ENCODE measurements around the gene FAM168A. TPM values are rescaled to one million over a fixed set of nuclear protein-coding genes. Genes with fewer than 3 reads are reported as not detected.

FAM168A gene
- polyA plus RNA-seq, 1 donor (not counting 4 experiments of a cell fraction or from before 2014, with no cell fraction given), result 11.8 TPM

- H2AFZ ChIP-seq (ENCODE audit: control insufficient read depth, low read length), result no peak overlapping the region
- dilution Hi-C loops (cut with MboI; ENCODE audit: extremely low pct_ligation_motif_present, low sequenced_read_pairs), result no loop called here
- H3K9me1 ChIP-seq (ENCODE audit: control insufficient read depth, extremely low read depth, insufficient read depth, low read length), result no peaks in the 10 kb centered on the region
- no peak overlapping the region for H3K4me2 ChIP-seq (ENCODE audit: control insufficient read depth, extremely low read depth, insufficient read depth, low read depth, low read length)
- no peaks in the 10 kb centered on the region for H4K20me1 ChIP-seq (ENCODE audit: control insufficient read depth, extremely low read depth, insufficient read depth, low read length)
- TF ChIP-seq CTCF (optimal IDR thresholded peaks at IDR 0.05 in 1 of 3, IDR thresholded peaks at IDR 0.05 in 1 of 3, conservative IDR thresholded peaks at IDR 0.05 in 1 of 3; ENCODE audit: extremely low read depth in 1 of 3, insufficient read depth in 2 of 3, low read length in 3 of 3), result no peak
- TF ChIP-seq EZH2 (IDR thresholded peaks at IDR 0.05; ENCODE audit: low read length), result no peak
- H3K27ac ChIP-seq (ENCODE audit: control insufficient read depth, insufficient read depth, low read length), result no peak overlapping the region
- no peaks in the 10 kb centered on the region for H3K4me1 ChIP-seq (ENCODE audit: control insufficient read depth, extremely low read depth, insufficient read depth, low read length)
- no peak overlapping the region for H3K4me3 ChIP-seq (ENCODE audit: control insufficient read depth in 2 of 3, extremely low read depth in 1 of 3, insufficient read depth in 2 of 3, low read depth in 1 of 3, low read length in 3 of 3)
- no peaks in the 10 kb centered on the region for H3K9me3 ChIP-seq (ENCODE audit: control insufficient read depth, low read depth, low read length)
- H3K9ac ChIP-seq (ENCODE audit: control insufficient read depth, extremely low read depth, insufficient read depth, low read length), result no peak overlapping the region
- no peaks in the 10 kb centered on the region for H3K36me3 ChIP-seq (ENCODE audit: control insufficient read depth in 2 of 2, extremely low read depth in 1 of 2, insufficient read depth in 2 of 2, low read length in 2 of 2)
- H3K27me3 ChIP-seq (ENCODE audit: control insufficient read depth, extremely low read depth, insufficient read depth, low read length), result no peaks in the 10 kb centered on the region
- H3K79me2 ChIP-seq (ENCODE audit: control insufficient read depth, insufficient read depth, low read length), result no peaks in the 10 kb centered on the region
- no peak for DNase-seq (ENCODE audit: low read depth, low spot score)
- FAIRE-seq, result no peak
Observed at GRCh38 chr11:73538381-73538872, 59.5 kb downstream of the FAM168A start.

GRCh38 chr11:73537969-73538368 lies 59.9 kb downstream of the FAM168A start:
- TF ChIP-seq CTCF (optimal IDR thresholded peaks at IDR 0.05 in 1 of 3, IDR thresholded peaks at IDR 0.05 in 1 of 3, conservative IDR thresholded peaks at IDR 0.05 in 1 of 3; ENCODE audit: extremely low read depth in 1 of 3, insufficient read depth in 2 of 3, low read length in 3 of 3) (no peak), EZH2 (IDR thresholded peaks at IDR 0.05; ENCODE audit: low read length) (no peak)
- Histone ChIP-seq H3K36me3 (ENCODE audit: control insufficient read depth in 2 of 2, extremely low read depth in 1 of 2, insufficient read depth in 2 of 2, low read length in 2 of 2) (no peaks in the 10 kb centered on the region), H3K79me2 (ENCODE audit: control insufficient read depth, insufficient read depth, low read length) (no peaks in the 10 kb centered on the region), H3K4me3 (ENCODE audit: control insufficient read depth in 2 of 3, extremely low read depth in 1 of 3, insufficient read depth in 2 of 3, low read depth in 1 of 3, low read length in 3 of 3) (no peak overlapping the region), H3K4me1 (ENCODE audit: control insufficient read depth, extremely low read depth, insufficient read depth, low read length) (no peaks in the 10 kb centered on the region), H2AFZ (ENCODE audit: control insufficient read depth, low read length) (no peak overlapping the region), H3K4me2 (ENCODE audit: control insufficient read depth, extremely low read depth, insufficient read depth, low read depth, low read length) (no peak overlapping the region), H4K20me1 (ENCODE audit: control insufficient read depth, extremely low read depth, insufficient read depth, low read length) (no peaks in the 10 kb centered on the region), H3K9me3 (ENCODE audit: control insufficient read depth, low read depth, low read length) (no peaks in the 10 kb centered on the region), H3K27ac (ENCODE audit: control insufficient read depth, insufficient read depth, low read length) (no peak overlapping the region), H3K9me1 (ENCODE audit: control insufficient read depth, extremely low read depth, insufficient read depth, low read length) (no peaks in the 10 kb centered on the region), H3K27me3 (ENCODE audit: control insufficient read depth, extremely low read depth, insufficient read depth, low read length) (no peaks in the 10 kb centered on the region), H3K9ac (ENCODE audit: control insufficient read depth, extremely low read depth, insufficient read depth, low read length) (no peak overlapping the region)
- no peak for DNase-seq (ENCODE audit: low read depth, low spot score)
- dilution Hi-C loops (cut with MboI; ENCODE audit: extremely low pct_ligation_motif_present, low sequenced_read_pairs), result no loop called here
- no peak for FAIRE-seq

Measured in keratinocyte (primary cell).